ENCODE measurements around the gene GTF3C1.
A peak's percentile ranks its signal among the peaks of the same experiment; 100 is the strongest.

Gene GTF3C1

GRCh38 chr16:27561216-27561615, 11.5 kb upstream of the GTF3C1 start:
- no peaks in the 10 kb centered on the region for H3K4me1 ChIP-seq (ENCODE audit: control insufficient read depth in 1 of 2, insufficient read depth in 2 of 2, low read length in 2 of 2)
- H3K27ac ChIP-seq (ENCODE audit: low read length), result no peak overlapping the region
- H3K4me3 ChIP-seq (ENCODE audit: low read depth in 1 of 2, low read length in 2 of 2), result no peak overlapping the region
- H3K36me3 ChIP-seq (ENCODE audit: control insufficient read depth in 1 of 2, insufficient read depth in 2 of 2, low read length in 2 of 2), result peaks cover 0 to 5% of the 10 kb centered on the region in 2 donors
- no peaks in the 10 kb centered on the region for H3K27me3 ChIP-seq (ENCODE audit: low read depth, low read length)
- no peaks in the 10 kb centered on the region for H3K9me3 ChIP-seq (ENCODE audit: control insufficient read depth in 1 of 2, low read length in 2 of 2)

GRCh38 chr16:27558932-27559331, 9.2 kb upstream of the GTF3C1 start:
- Histone ChIP-seq H3K36me3 (ENCODE audit: control insufficient read depth in 1 of 2, insufficient read depth in 2 of 2, low read length in 2 of 2) (peaks cover 0 to 5% of the 10 kb centered on the region in 2 donors), H3K4me3 (ENCODE audit: low read depth in 1 of 2, low read length in 2 of 2) (no peak overlapping the region), H3K27ac (ENCODE audit: low read length) (no peak overlapping the region), H3K27me3 (ENCODE audit: low read depth, low read length) (no peaks in the 10 kb centered on the region), H3K4me1 (ENCODE audit: control insufficient read depth in 1 of 2, insufficient read depth in 2 of 2, low read length in 2 of 2) (no peaks in the 10 kb centered on the region), H3K9me3 (ENCODE audit: control insufficient read depth in 1 of 2, low read length in 2 of 2) (no peaks in the 10 kb centered on the region)

GRCh38 chr16:27558434-27558833, 8.7 kb upstream of the GTF3C1 start:
- Histone ChIP-seq H3K36me3 (ENCODE audit: control insufficient read depth in 1 of 2, insufficient read depth in 2 of 2, low read length in 2 of 2) (peaks cover 0 to 5% of the 10 kb centered on the region in 2 donors), H3K27ac (ENCODE audit: low read length) (no peak overlapping the region), H3K4me3 (ENCODE audit: low read depth in 1 of 2, low read length in 2 of 2) (no peak overlapping the region), H3K9me3 (ENCODE audit: control insufficient read depth in 1 of 2, low read length in 2 of 2) (no peaks in the 10 kb centered on the region), H3K4me1 (ENCODE audit: control insufficient read depth in 1 of 2, insufficient read depth in 2 of 2, low read length in 2 of 2) (no peaks in the 10 kb centered on the region), H3K27me3 (ENCODE audit: low read depth, low read length) (no peaks in the 10 kb centered on the region)

- H3K9me3 ChIP-seq (ENCODE audit: control insufficient read depth in 1 of 2, low read length in 2 of 2), result no peaks in the 10 kb centered on the region
- H3K4me3 ChIP-seq (ENCODE audit: low read depth in 1 of 2, low read length in 2 of 2), result no peak overlapping the region
- no peaks in the 10 kb centered on the region for H3K27me3 ChIP-seq (ENCODE audit: low read depth, low read length)
- H3K4me1 ChIP-seq (ENCODE audit: control insufficient read depth in 1 of 2, insufficient read depth in 2 of 2, low read length in 2 of 2), result no peaks in the 10 kb centered on the region
- no peak overlapping the region for H3K27ac ChIP-seq (ENCODE audit: low read length)
- peaks cover 0 to 5% of the 10 kb centered on the region in 2 donors for H3K36me3 ChIP-seq (ENCODE audit: control insufficient read depth in 1 of 2, insufficient read depth in 2 of 2, low read length in 2 of 2)
These were observed 6.8 kb upstream of the GTF3C1 start for GRCh38 chr16:27556471-27556870.

- Histone ChIP-seq H3K9me3 (ENCODE audit: control insufficient read depth in 1 of 2, low read length in 2 of 2) (no peaks in the 10 kb centered on the region), H3K27me3 (ENCODE audit: low read depth, low read length) (no peaks in the 10 kb centered on the region), H3K27ac (ENCODE audit: low read length) (no peak overlapping the region), H3K4me1 (ENCODE audit: control insufficient read depth in 1 of 2, insufficient read depth in 2 of 2, low read length in 2 of 2) (peaks cover 4 to 29% of the 10 kb centered on the region in 2 donors), H3K4me3 (ENCODE audit: low read depth in 1 of 2, low read length in 2 of 2) (peak overlapping the region in 1 of 2 donors; percentile 86), H3K36me3 (ENCODE audit: control insufficient read depth in 1 of 2, insufficient read depth in 2 of 2, low read length in 2 of 2) (no peaks in the 10 kb centered on the region)
These were observed 1.3 kb upstream of the GTF3C1 start for GRCh38 chr16:27551036-27551435.

- Histone ChIP-seq H3K9me3 (ENCODE audit: control insufficient read depth in 1 of 2, low read length in 2 of 2) (no peaks in the 10 kb centered on the region), H3K4me3 (ENCODE audit: low read depth in 1 of 2, low read length in 2 of 2) (peak overlapping the region; percentile 86 to 100), H3K36me3 (ENCODE audit: control insufficient read depth in 1 of 2, insufficient read depth in 2 of 2, low read length in 2 of 2) (no peaks in the 10 kb centered on the region), H3K27me3 (ENCODE audit: low read depth, low read length) (no peaks in the 10 kb centered on the region), H3K4me1 (ENCODE audit: control insufficient read depth in 1 of 2, insufficient read depth in 2 of 2, low read length in 2 of 2) (peaks cover 4 to 29% of the 10 kb centered on the region in 2 donors), H3K27ac (ENCODE audit: low read length) (peak overlapping the region; percentile 98)
These were observed 838 bp upstream of the GTF3C1 start for GRCh38 chr16:27550582-27550920.

- Histone ChIP-seq H3K9me3 (ENCODE audit: control insufficient read depth in 1 of 2, low read length in 2 of 2) (no peaks in the 10 kb centered on the region), H3K36me3 (ENCODE audit: control insufficient read depth in 1 of 2, insufficient read depth in 2 of 2, low read length in 2 of 2) (peaks cover 10% of the 10 kb centered on the region in 2 donors), H3K27me3 (ENCODE audit: low read depth, low read length) (no peaks in the 10 kb centered on the region), H3K4me1 (ENCODE audit: control insufficient read depth in 1 of 2, insufficient read depth in 2 of 2, low read length in 2 of 2) (peaks cover 4 to 29% of the 10 kb centered on the region in 2 donors), H3K4me3 (ENCODE audit: low read depth in 1 of 2, low read length in 2 of 2) (peak overlapping the region; percentile 86 to 100), H3K27ac (ENCODE audit: low read length) (no peak overlapping the region)
These were observed 308 bp downstream of the GTF3C1 start for GRCh38 chr16:27549464-27549745.

- Histone ChIP-seq H3K27me3 (ENCODE audit: low read depth, low read length) (no peaks in the 10 kb centered on the region), H3K4me1 (ENCODE audit: control insufficient read depth in 1 of 2, insufficient read depth in 2 of 2, low read length in 2 of 2) (peaks cover 4 to 29% of the 10 kb centered on the region in 2 donors), H3K27ac (ENCODE audit: low read length) (peak overlapping the region; percentile 23), H3K4me3 (ENCODE audit: low read depth in 1 of 2, low read length in 2 of 2) (peak overlapping the region in 1 of 2 donors; percentile 86), H3K36me3 (ENCODE audit: control insufficient read depth in 1 of 2, insufficient read depth in 2 of 2, low read length in 2 of 2) (peaks cover 22 to 26% of the 10 kb centered on the region in 2 donors), H3K9me3 (ENCODE audit: control insufficient read depth in 1 of 2, low read length in 2 of 2) (no peaks in the 10 kb centered on the region)
These were observed 1.9 kb downstream of the GTF3C1 start for GRCh38 chr16:27547851-27548250.

GRCh38 chr16:27547134-27547533, 2.6 kb downstream of the GTF3C1 start:
- Histone ChIP-seq H3K4me3 (ENCODE audit: low read depth in 1 of 2, low read length in 2 of 2) (no peak overlapping the region), H3K36me3 (ENCODE audit: control insufficient read depth in 1 of 2, insufficient read depth in 2 of 2, low read length in 2 of 2) (peaks cover 29 to 33% of the 10 kb centered on the region in 2 donors), H3K27me3 (ENCODE audit: low read depth, low read length) (no peaks in the 10 kb centered on the region), H3K4me1 (ENCODE audit: control insufficient read depth in 1 of 2, insufficient read depth in 2 of 2, low read length in 2 of 2) (peaks cover 4 to 29% of the 10 kb centered on the region in 2 donors), H3K9me3 (ENCODE audit: control insufficient read depth in 1 of 2, low read length in 2 of 2) (no peaks in the 10 kb centered on the region), H3K27ac (ENCODE audit: low read length) (peak overlapping the region; percentile 23)

- peaks cover 4 to 21% of the 10 kb centered on the region in 2 donors for H3K4me1 ChIP-seq (ENCODE audit: control insufficient read depth in 1 of 2, insufficient read depth in 2 of 2, low read length in 2 of 2)
- H3K27me3 ChIP-seq (ENCODE audit: low read depth, low read length), result no peaks in the 10 kb centered on the region
- H3K36me3 ChIP-seq (ENCODE audit: control insufficient read depth in 1 of 2, insufficient read depth in 2 of 2, low read length in 2 of 2), result peaks cover 48 to 58% of the 10 kb centered on the region in 2 donors
These were observed 5.0 kb downstream of the GTF3C1 start for GRCh38 chr16:27544671-27545070.

GRCh38 chr16:27543801-27544200, 5.9 kb downstream of the GTF3C1 start:
- H3K36me3 ChIP-seq (ENCODE audit: control insufficient read depth in 1 of 2, insufficient read depth in 2 of 2, low read length in 2 of 2), result peaks cover 54 to 64% of the 10 kb centered on the region in 2 donors

More at GRCh38 chr16:27544671-27545070, 5.0 kb downstream of the GTF3C1 start:
- Histone ChIP-seq H3K27ac (ENCODE audit: low read length) (no peak overlapping the region), H3K4me3 (ENCODE audit: low read depth in 1 of 2, low read length in 2 of 2) (no peak overlapping the region), H3K9me3 (ENCODE audit: control insufficient read depth in 1 of 2, low read length in 2 of 2) (no peaks in the 10 kb centered on the region)

GRCh38 chr16:27539636-27540035, 10.1 kb downstream of the GTF3C1 start:
- Histone ChIP-seq H3K9me3 (ENCODE audit: control insufficient read depth in 1 of 2, low read length in 2 of 2) (no peaks in the 10 kb centered on the region), H3K36me3 (ENCODE audit: control insufficient read depth in 1 of 2, insufficient read depth in 2 of 2, low read length in 2 of 2) (peaks cover 65 to 86% of the 10 kb centered on the region in 2 donors), H3K4me3 (ENCODE audit: low read depth in 1 of 2, low read length in 2 of 2) (no peak overlapping the region), H3K27me3 (ENCODE audit: low read depth, low read length) (no peaks in the 10 kb centered on the region), H3K27ac (ENCODE audit: low read length) (no peak overlapping the region), H3K4me1 (ENCODE audit: control insufficient read depth in 1 of 2, insufficient read depth in 2 of 2, low read length in 2 of 2) (no peaks in the 10 kb centered on the region)

More at GRCh38 chr16:27543801-27544200, 5.9 kb downstream of the GTF3C1 start:
- H3K27me3 ChIP-seq (ENCODE audit: low read depth, low read length), result no peaks in the 10 kb centered on the region
- H3K9me3 ChIP-seq (ENCODE audit: control insufficient read depth in 1 of 2, low read length in 2 of 2), result no peaks in the 10 kb centered on the region
- peaks cover 4 to 20% of the 10 kb centered on the region in 2 donors for H3K4me1 ChIP-seq (ENCODE audit: control insufficient read depth in 1 of 2, insufficient read depth in 2 of 2, low read length in 2 of 2)
- no peak overlapping the region for H3K4me3 ChIP-seq (ENCODE audit: low read depth in 1 of 2, low read length in 2 of 2)
- no peak overlapping the region for H3K27ac ChIP-seq (ENCODE audit: low read length)

All from muscle layer of duodenum (tissue), 2 donors.